Small intestine (tissue), 7 donors: ENCODE measurements around the gene ITGB7. TPM values are rescaled to one million over a fixed set of nuclear protein-coding genes. Genes with fewer than 3 reads are reported as not detected.

Experiments used
- DNase-seq, 2 donors: peaks; one replicate each; pipeline versions ENCODE4 v3.0.0 to v3.0.0-alpha.2; 2013
- FAIRE-seq: peaks from 2 replicates; lab custom pipeline; 2012; peaks lifted over from hg19 to GRCh38; lab: Jason Lieb, UNC
- H3K27ac ChIP-seq, 3 donors: one replicate each; pipeline ENCODE4 v1.5.1; 2013; ENCODE audit warnings: low read length in 2 of 3, mild to moderate bottlenecking in 2 of 3, control low read depth in 1 of 3, inconsistent platforms in 1 of 3, low read depth in 1 of 3, moderate library complexity in 1 of 3
- H3K27me3 ChIP-seq, 3 donors: one replicate each; pipeline ENCODE4 v1.6.1; 2013; ENCODE audit warnings: low read length in 3 of 3, inconsistent platforms in 1 of 3; ENCODE audit not compliant: control insufficient read depth in 3 of 3, insufficient read depth in 3 of 3
- H3K36me3 ChIP-seq, 3 donors: one replicate each; pipeline ENCODE4 v1.6.1; 2013; ENCODE audit warnings: low read length in 3 of 3, inconsistent platforms in 1 of 3, low read depth in 1 of 3, mild to moderate bottlenecking in 1 of 3, moderate library complexity in 1 of 3; ENCODE audit not compliant: control insufficient read depth in 3 of 3, insufficient read depth in 2 of 3
- H3K4me1 ChIP-seq, 3 donors: one replicate each; pipeline ENCODE4 v1.6.1; 2013; ENCODE audit warnings: low read length in 2 of 3, inconsistent platforms in 1 of 3, low read depth in 1 of 3, mild to moderate bottlenecking in 1 of 3, moderate library complexity in 1 of 3; ENCODE audit not compliant: control insufficient read depth in 3 of 3, insufficient read depth in 2 of 3
- H3K4me3 ChIP-seq, 3 donors: one replicate each; pipeline ENCODE4 v1.5.1; 2013; ENCODE audit warnings: low read length in 3 of 3, control low read depth in 1 of 3, inconsistent platforms in 1 of 3, low read depth in 1 of 3, mild to moderate bottlenecking in 1 of 3, moderate library complexity in 1 of 3
- H3K9me3 ChIP-seq, 2 donors: one replicate each; pipeline ENCODE4 v1.6.1; 2013; ENCODE audit warnings: low read depth in 1 of 2, low read length in 1 of 2; ENCODE audit not compliant: control insufficient read depth in 2 of 2, insufficient read depth in 1 of 2
- WGBS, 3 donors: extraction: QIAGEN DNeasy Blood & Tissue Kit; methylation state at CpG; one replicate each; pipeline ENCODE4 v1.1.7; 2013; 5-methylcytosine and 5-hydroxymethylcytosine counted together
- polyA plus RNA-seq, 4 donors: library from polyadenylated mRNA; stranded (reverse) in 3 of 4; unstranded in 1 of 4; fragments of 200-250 nt in 3 of 4; fragments of 120-200 nt in 1 of 4; gene quantifications; one replicate each; pipeline versions ENCODE4 v1.2.1 to v1.2.3, GENCODE V29; 2013
- donor health status: healthy with polysubstance abuse.
- donor health status: control.
- donor health status: control.
- donor health status: Bipolar disorder and iron deficiency.
- donor health status: healthy.

The ITGB7 gene
- polyA plus RNA-seq, 4 donors = 1.8 to 9.2 (median 5.0) TPM

DNA sequence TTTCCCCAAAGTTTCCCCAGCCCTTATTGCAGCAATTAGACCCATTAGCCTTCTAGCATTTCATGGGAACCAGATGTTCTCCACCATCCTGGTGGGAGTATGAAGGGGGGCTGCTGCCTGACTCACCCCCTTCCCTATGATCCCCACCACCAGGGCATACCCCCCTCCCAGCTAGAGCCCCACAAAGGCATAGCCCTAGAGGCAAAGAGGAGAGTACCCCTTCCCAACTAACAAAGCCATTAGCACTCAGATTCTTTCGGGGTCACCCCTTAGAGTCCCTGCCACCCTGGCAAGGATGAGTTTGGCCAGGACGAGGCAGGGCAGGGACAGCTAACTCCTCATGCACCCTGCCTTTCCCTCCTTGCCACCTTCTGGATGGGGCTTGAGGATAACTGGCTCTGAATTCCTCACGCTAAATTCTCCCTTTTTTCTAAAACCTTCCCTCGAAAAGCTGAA lies 15.8 kb upstream of the ITGB7 start:
- peak overlapping the region in 2 of 3 donors; percentile 52 to 53 for H3K27ac ChIP-seq
- H3K4me3 ChIP-seq = no peak overlapping the region
- 60 to 78% (median 72%) methylated on average over 4 of the region's 4 CpGs for WGBS, 3 donors
- FAIRE-seq = no peak
- H3K27me3 ChIP-seq = peaks cover 0 to 10% (median 0%) of the 10 kb centered on the region in 3 donors
- peaks cover 0 to 37% (median 3%) of the 10 kb centered on the region in 3 donors for H3K4me1 ChIP-seq
- no peaks in the 10 kb centered on the region for H3K9me3 ChIP-seq
- H3K36me3 ChIP-seq = no peaks in the 10 kb centered on the region
- DNase-seq = no peak

DNA sequence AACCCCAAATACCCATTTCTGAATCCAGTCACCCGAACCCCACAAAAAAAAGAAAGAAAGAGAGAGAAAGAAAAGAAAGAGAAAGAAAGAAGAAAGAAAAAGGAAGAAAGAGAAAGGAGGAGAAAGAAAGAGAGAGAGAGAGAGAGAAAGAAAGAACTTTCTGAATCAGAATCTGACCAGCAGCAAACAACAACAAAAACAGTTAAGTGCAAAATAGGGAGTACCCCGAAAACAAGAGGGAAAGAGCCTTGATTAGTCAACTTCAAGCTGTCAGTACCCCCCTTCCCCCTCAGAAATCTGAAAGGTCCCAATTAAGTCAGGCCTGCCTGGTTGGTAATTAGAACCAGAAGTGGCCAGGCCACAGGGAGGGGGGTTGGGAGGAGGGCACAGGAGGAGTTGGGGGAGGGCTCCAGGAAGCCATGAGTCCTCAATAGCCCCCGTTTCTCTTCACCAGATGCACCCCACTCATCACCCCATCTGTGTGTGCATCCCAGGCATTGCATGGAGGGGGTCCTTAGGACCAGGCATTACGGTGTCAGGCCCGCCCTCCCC lies 15.2 kb upstream of the ITGB7 start:
- no peak for FAIRE-seq
- peak overlapping the region in 2 of 3 donors; percentile 99 to 100 for H3K27ac ChIP-seq
- H3K27me3 ChIP-seq = peaks cover 0 to 10% (median 0%) of the 10 kb centered on the region in 3 donors
- peaks cover 0 to 43% (median 7%) of the 10 kb centered on the region in 3 donors for H3K4me1 ChIP-seq
- no peaks in the 10 kb centered on the region for H3K9me3 ChIP-seq
- H3K4me3 ChIP-seq = peak overlapping the region in 1 of 3 donors; percentile 27
- WGBS, 3 donors = 42 to 50% (median 46%) methylated on average over 5 of the region's 5 CpGs
- no peaks in the 10 kb centered on the region for H3K36me3 ChIP-seq
- no peak for DNase-seq

DNA sequence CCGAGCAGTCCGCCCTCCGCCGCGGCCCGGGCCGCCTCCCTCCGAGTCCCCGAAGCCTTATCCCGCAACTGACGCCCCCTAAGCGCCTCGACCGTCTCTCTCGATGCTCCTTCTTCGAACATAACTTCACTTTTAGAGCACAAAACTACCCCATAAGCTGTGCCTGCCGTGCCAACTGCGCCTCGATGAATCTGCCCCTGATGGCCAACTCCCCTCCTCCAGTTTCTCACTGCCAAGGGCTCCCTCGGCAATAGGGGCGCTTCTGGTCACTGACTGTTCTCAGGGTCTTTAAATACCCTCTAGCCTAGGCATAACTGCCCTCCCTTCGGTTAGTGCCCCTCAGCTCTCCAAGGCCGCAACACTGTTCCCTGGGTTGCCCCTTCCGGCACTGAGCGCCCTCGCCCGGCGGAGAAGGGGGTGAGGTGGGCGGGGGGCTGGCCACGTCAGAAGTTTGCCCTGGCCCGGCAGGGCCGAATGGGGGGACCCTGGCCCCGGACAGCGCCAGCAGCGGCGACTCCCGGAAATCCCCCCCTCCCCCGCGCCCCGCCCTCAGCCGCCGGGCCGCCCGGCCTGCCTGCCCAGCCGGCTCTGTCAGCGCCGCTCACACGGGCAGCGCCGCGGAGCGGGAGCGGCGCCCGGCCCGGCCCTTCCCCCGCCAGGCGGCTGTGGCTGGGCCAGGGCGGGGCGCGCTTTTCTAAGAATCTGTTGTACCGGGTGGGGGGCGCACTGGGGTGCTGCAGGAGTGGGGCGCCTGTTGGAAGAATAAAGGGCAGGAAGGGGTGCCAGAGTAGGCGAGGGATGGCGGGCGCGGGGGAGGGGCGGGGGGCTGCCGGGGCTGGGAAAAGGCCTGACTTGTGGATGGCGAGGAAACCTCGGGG lies 14.4 kb upstream of the ITGB7 start:
- Histone ChIP-seq H3K27me3 (peaks cover 0 to 10% (median 0%) of the 10 kb centered on the region in 3 donors), H3K9me3 (no peaks in the 10 kb centered on the region), H3K27ac (peak overlapping the region; percentile 53 to 100 (median 99)), H3K4me3 (peak overlapping the region; percentile 33 to 77 (median 42)), H3K4me1 (peaks cover 0 to 50% (median 9%) of the 10 kb centered on the region in 3 donors), H3K36me3 (no peaks in the 10 kb centered on the region)
- 1% methylated on average over 58 to 72 of the region's 72 CpGs for WGBS, 3 donors
- FAIRE-seq (no peak), DNase-seq (peak; percentile 63 to 86)

DNA sequence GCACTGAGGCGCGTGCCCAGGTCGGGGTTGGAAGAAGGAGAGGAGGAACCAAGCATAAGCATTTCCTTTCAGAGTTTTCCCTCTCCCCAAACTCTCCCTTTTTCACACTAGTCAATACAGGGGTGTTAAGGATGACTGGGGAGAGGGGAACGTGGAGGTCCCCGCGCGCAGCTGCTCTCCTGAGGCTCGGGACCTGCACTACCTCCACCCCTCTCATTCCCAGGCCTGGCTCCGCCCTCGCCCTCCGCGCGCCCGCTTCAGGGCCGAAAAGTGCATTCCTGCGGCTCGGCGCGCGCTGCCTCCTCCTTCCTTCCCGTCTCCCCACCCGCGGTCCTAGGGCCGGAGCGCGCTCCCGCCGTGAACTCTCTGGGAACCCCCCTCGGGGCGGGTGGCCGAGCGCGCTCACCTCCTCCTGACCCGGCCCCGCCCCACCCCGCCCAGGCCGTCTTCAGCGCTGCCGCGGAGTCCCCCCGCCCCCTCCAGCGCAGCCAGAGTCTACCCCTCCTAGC lies 13.7 kb upstream of the ITGB7 start:
- DNase-seq (peak; percentile 75 to 94), FAIRE-seq (no peak)
- 0 to 1% (median 1%) methylated on average over 21 to 42 of the region's 42 CpGs for WGBS, 3 donors
- Histone ChIP-seq H3K27ac (peak overlapping the region; percentile 53 to 100 (median 99)), H3K4me1 (peaks cover 0 to 57% (median 9%) of the 10 kb centered on the region in 3 donors), H3K9me3 (no peaks in the 10 kb centered on the region), H3K27me3 (peaks cover 0 to 9% (median 0%) of the 10 kb centered on the region in 3 donors), H3K36me3 (no peaks in the 10 kb centered on the region), H3K4me3 (peak overlapping the region; percentile 42 to 77 (median 65))

DNA sequence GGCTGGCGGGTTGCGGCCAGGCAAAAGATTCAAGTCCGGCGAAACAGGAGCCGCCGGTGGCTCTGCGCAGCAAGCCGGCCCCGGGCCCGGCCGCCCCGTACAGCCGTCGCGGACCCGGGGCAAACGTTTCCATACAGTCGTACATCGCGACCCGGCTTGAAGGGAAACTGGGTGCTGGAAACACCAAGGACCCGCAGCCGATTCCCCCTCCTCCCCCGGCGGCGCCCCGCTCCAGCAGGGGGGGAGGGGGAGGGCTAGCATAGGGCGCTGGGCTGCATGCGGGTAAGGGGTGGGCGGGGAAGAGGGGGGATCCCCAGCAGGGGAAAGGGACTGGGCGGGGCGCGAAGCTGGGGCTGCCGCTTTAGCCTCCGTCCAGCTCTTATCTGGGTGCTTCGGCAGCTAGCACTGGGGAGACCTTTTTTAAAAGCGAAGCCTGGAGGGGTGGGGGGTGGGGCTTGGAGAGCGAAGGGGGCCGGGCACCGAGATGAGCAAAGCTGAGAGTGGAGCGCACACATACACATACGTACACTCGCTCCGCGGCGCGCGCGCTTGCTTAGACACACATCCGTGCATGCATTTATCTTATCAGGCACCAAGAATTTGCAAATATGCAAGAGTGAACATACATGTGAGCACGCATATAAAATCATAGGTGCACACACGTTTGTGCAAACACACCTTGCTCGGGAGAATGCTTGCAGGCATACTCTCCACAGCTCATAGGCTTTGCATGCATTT lies 13.1 kb upstream of the ITGB7 start:
- H3K27ac ChIP-seq = peak overlapping the region in 2 of 3 donors; percentile 67 to 100
- H3K4me3 ChIP-seq = peak overlapping the region; percentile 42 to 77 (median 65)
- peak; percentile 61 to 82 for DNase-seq
- H3K4me1 ChIP-seq = peaks cover 0 to 58% (median 9%) of the 10 kb centered on the region in 3 donors
- H3K36me3 ChIP-seq = peaks cover 0 to 4% (median 0%) of the 10 kb centered on the region in 3 donors
- 0 to 1% (median 1%) methylated on average over 40 to 52 of the region's 53 CpGs for WGBS, 3 donors
- peaks cover 0 to 8% (median 0%) of the 10 kb centered on the region in 3 donors for H3K27me3 ChIP-seq
- no peaks in the 10 kb centered on the region for H3K9me3 ChIP-seq
- no peak for FAIRE-seq

DNA sequence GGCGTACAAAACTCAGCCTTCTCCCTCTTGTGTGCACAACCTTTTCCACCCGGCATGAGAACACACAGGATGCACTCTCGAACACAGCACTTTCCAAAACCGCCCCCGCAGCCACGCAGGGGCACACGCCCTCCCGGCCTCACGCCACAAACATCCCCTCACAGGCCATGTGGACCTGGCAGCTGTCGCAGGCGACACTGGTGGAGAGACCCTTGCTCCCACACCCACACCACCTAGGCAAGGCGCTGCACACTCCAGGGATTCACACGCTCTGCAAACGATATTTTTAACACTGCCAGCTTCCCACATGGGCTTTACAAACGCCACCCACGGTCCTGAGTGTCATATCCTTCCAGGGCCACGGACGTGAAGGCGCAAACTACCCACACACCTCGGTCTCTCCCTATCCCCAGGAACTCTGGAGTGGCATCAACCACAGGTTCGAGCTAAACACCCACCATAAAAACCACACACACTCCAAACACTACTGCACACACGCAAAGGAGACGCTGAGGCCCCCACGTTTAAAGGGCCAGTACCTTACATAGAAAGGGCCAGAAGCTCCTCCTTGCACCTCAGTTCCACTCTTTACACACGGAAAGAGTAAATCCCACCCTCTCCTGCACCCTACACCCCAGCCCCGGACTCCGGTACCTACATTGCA lies 12.4 kb upstream of the ITGB7 start:
- Histone ChIP-seq H3K27ac (peak overlapping the region in 2 of 3 donors; percentile 67 to 68), H3K27me3 (peaks cover 0 to 8% (median 0%) of the 10 kb centered on the region in 3 donors), H3K36me3 (peaks cover 0 to 10% (median 0%) of the 10 kb centered on the region in 3 donors), H3K4me3 (peak overlapping the region; percentile 42 to 77 (median 65)), H3K4me1 (peaks cover 0 to 58% (median 9%) of the 10 kb centered on the region in 3 donors), H3K9me3 (no peaks in the 10 kb centered on the region)
- FAIRE-seq (no peak), DNase-seq (peak in 1 of 2 donors; percentile 57)
- WGBS, 3 donors = 5 to 8% (median 6%) methylated on average over 27 of the region's 27 CpGs

DNA sequence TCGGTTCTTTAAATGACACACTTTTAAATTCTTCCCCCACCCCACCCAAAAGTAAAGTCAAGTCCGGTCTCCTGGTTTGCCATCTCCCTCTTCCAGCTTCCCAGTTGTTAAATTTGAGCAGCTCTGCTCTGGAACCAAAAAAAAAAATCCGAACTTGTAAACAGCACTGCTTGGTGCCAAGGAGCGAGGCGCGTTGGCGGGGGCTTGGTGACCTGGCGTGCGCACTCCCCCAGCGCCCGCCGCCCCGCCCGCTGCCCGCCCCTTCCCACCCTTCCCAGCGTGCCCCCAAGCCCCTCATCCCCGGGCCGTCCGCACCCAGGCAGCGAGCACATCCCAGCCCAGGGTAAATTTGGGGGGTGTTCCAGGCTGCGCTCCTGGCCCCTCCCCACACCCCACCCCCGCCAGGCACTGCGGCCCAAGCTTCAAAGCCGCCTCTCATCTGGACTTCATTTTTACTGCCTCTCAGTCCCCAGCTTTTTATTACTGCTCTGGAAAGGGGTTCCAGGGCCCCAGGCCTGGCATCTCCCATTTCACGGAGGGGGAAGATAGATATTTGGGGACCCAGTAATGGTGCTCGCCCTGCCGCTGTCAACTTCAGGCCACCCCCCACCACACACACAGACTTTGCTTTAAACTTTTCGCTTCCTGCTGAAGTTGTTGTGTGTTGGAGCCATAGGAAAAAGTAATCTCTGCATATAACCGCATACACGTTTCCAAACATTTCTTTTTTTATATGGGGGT lies 11.7 kb upstream of the ITGB7 start:
- Histone ChIP-seq H3K4me1 (peaks cover 0 to 51% (median 9%) of the 10 kb centered on the region in 3 donors), H3K9me3 (no peaks in the 10 kb centered on the region), H3K4me3 (peak overlapping the region in 2 of 3 donors; percentile 18 to 77), H3K36me3 (peaks cover 0 to 17% (median 0%) of the 10 kb centered on the region in 3 donors), H3K27me3 (peaks cover 0 to 8% (median 0%) of the 10 kb centered on the region in 3 donors), H3K27ac (peak overlapping the region in 2 of 3 donors; percentile 41 to 68)
- no peak for FAIRE-seq
- 33 to 50% (median 41%) methylated on average over 27 to 30 of the region's 30 CpGs for WGBS, 3 donors
- DNase-seq = no peak
